Kidney (tissue), 14 donors: ENCODE data around the gene COL4A3. TPM values are rescaled to one million over a fixed set of nuclear protein-coding genes. Genes with fewer than 3 reads are reported as not detected.

Source experiments
- DNase-seq, 5 donors: peaks; one replicate each; pipeline ENCODE4 v3.0.0-alpha.2; 2013 to 2020
- FAIRE-seq: peaks from 2 replicates; lab custom pipeline; 2012; peaks lifted over from hg19 to GRCh38; lab: Jason Lieb, UNC
- H3K27ac ChIP-seq, 2 donors: one replicate each; pipeline ENCODE4 v1.7.0; 2013; ENCODE audit warnings: low read depth in 2 of 2, low read length in 2 of 2, inconsistent platforms in 1 of 2
- H3K27me3 ChIP-seq: one replicate; pipeline ENCODE4 v1.7.1; 2013; ENCODE audit warnings: low read length, inconsistent platforms; ENCODE audit not compliant: control insufficient read depth, insufficient read depth
- H3K36me3 ChIP-seq, 3 donors: one replicate each; pipeline versions ENCODE4 v1.7.0 to v1.7.1; 2013; ENCODE audit warnings: low read length in 3 of 3, control low read depth in 1 of 3, inconsistent platforms in 1 of 3; ENCODE audit not compliant: insufficient read depth in 3 of 3, control insufficient read depth in 2 of 3
- H3K4me1 ChIP-seq, 3 donors: one replicate each; pipeline versions ENCODE4 v1.7.0 to v1.7.1; 2013; ENCODE audit warnings: low read length in 3 of 3, inconsistent platforms in 1 of 3, low read depth in 1 of 3; ENCODE audit not compliant: control insufficient read depth in 2 of 3, insufficient read depth in 2 of 3
- H3K4me3 ChIP-seq, 3 donors: one replicate each; pipeline versions ENCODE4 v1.7.0 to v1.8.1; 2013; ENCODE audit warnings: low read length in 3 of 3, control low read depth in 1 of 3, inconsistent platforms in 1 of 3
- H3K9ac ChIP-seq, 3 donors: one replicate each; pipeline versions ENCODE4 v1.7.0 to v1.7.1; 2013; ENCODE audit warnings: low read length in 3 of 3, control low read depth in 1 of 3, inconsistent platforms in 1 of 3
- H3K9me3 ChIP-seq, 3 donors: one replicate each; pipeline versions ENCODE4 v1.7.0 to v1.7.1; 2013; ENCODE audit warnings: low read length in 3 of 3, control low read depth in 1 of 3, inconsistent platforms in 1 of 3; ENCODE audit not compliant: control insufficient read depth in 2 of 3, insufficient read depth in 1 of 3
- CTCF ChIP-seq: IDR thresholded peaks from 3 replicates; pipeline ENCODE4 v1.5.1; 2012; ENCODE audit warnings: mild to moderate bottlenecking, moderate library complexity, borderline replicate concordance; ENCODE audit not compliant: insufficient read depth; ENCODE audit errors: extremely low read depth
- intact Hi-C: fragments of 100-400 bp; cut with DNase I; formaldehyde crosslinking; loops from one replicate; pipeline ENCODE4 v1.11.1; 2022
- polyA plus RNA-seq: library from polyadenylated mRNA; stranded (reverse); fragments of 350-450 nt; fragmentation: Illumina TruSeq; extraction: RNeasy Lipid Tissue Mini Kit (QIAGEN cat#74804); gene quantifications from one replicate; pipeline ENCODE4 v1.2.3, GENCODE V29; 2014; ENCODE audit warnings: low read depth, low replicate concordance; ENCODE audit not compliant: insufficient read depth
- total RNA-seq: library from RNA; stranded (reverse); fragmentation: NEBNext Ultra II Directional; extraction: Animal tissue kit (Norgen Biotek cat#: 25700); gene quantifications from one replicate; pipeline ENCODE4 v1.2.1, GENCODE V29; 2021
- donor health status: control.
- donor health status: control.
- donor health status: control.
- donor health status: control.
- donor health status: control.
- donor health status: DM: yes; HTN: yes; CAD: no.
- donor health status: Normal renal cell carcinoma (clear cell type).

Gene COL4A3
- total and polyA plus RNA-seq, 2 donors from 2014 or later: 20.8 to 48.8 TPM

GRCh38 chr2:227340106-227340505, 175.7 kb downstream of the COL4A3 start:
- H3K4me3 ChIP-seq: no peak overlapping the region
- H3K27me3 ChIP-seq: no peaks in the 10 kb centered on the region
- FAIRE-seq (no peak), DNase-seq (no peak)
- peaks cover 0 to 18% (median 6%) of the 10 kb centered on the region in 3 donors for H3K36me3 ChIP-seq
- H3K27ac ChIP-seq: no peak overlapping the region
- H3K9ac ChIP-seq: no peak overlapping the region
- intact Hi-C loops: no loop called here
- no peak for TF ChIP-seq CTCF
- H3K9me3 ChIP-seq: no peaks in the 10 kb centered on the region
- H3K4me1 ChIP-seq: peaks cover 0 to 7% (median 6%) of the 10 kb centered on the region in 3 donors

GRCh38 chr2:227341553-227341952, 177.1 kb downstream of the COL4A3 start:
- no peaks in the 10 kb centered on the region for H3K27me3 ChIP-seq
- H3K36me3 ChIP-seq: peaks cover 0 to 9% (median 0%) of the 10 kb centered on the region in 3 donors
- no peaks in the 10 kb centered on the region for H3K9me3 ChIP-seq
- intact Hi-C loops: no loop called here
- no peak for FAIRE-seq
- H3K4me3 ChIP-seq: no peak overlapping the region
- DNase-seq: no peak
- no peak overlapping the region for H3K9ac ChIP-seq
- peaks cover 0 to 7% (median 6%) of the 10 kb centered on the region in 3 donors for H3K4me1 ChIP-seq
- H3K27ac ChIP-seq: no peak overlapping the region
- TF ChIP-seq CTCF: no peak

GRCh38 chr2:227344231-227344630, 179.8 kb downstream of the COL4A3 start:
- Histone ChIP-seq H3K27me3 (no peaks in the 10 kb centered on the region), H3K36me3 (peaks cover 0 to 9% (median 0%) of the 10 kb centered on the region in 3 donors), H3K27ac (no peak overlapping the region), H3K9ac (no peak overlapping the region), H3K9me3 (no peaks in the 10 kb centered on the region), H3K4me3 (no peak overlapping the region), H3K4me1 (peaks cover 0 to 6% (median 4%) of the 10 kb centered on the region in 3 donors)
- no peak for FAIRE-seq
- TF ChIP-seq CTCF: no peak
- no peak for DNase-seq
- intact Hi-C loops: no loop called here

- H3K4me1 ChIP-seq: peaks cover 0 to 2% (median 0%) of the 10 kb centered on the region in 3 donors
- FAIRE-seq: no peak
Measured at GRCh38 chr2:227347117-227347516, 182.7 kb downstream of the COL4A3 start.

More at GRCh38 chr2:227347117-227347516, 182.7 kb downstream of the COL4A3 start:
- H3K4me3 ChIP-seq: no peak overlapping the region
- peak in 3 of 5 donors; percentile 19 to 60 (median 39) for DNase-seq
- peaks cover 0 to 9% (median 0%) of the 10 kb centered on the region in 3 donors for H3K36me3 ChIP-seq
- intact Hi-C loops: no loop called here
- no peak overlapping the region for H3K27ac ChIP-seq
- no peaks in the 10 kb centered on the region for H3K27me3 ChIP-seq
- H3K9me3 ChIP-seq: no peaks in the 10 kb centered on the region
- no peak overlapping the region for H3K9ac ChIP-seq
- no peak for TF ChIP-seq CTCF
